ENCODE measurements around the gene MCF2. TPM values are rescaled to one million over a fixed set of nuclear protein-coding genes. Genes with fewer than 3 reads are reported as not detected.

MCF2 gene
- total RNA-seq, 1 experiment from 2014 or later: not detected

- Histone ChIP-seq H3K4me2 (ENCODE audit: low read length) (no peak overlapping the region), H3F3A (ENCODE audit: low read length, unreplicated experiment) (no peaks in the 10 kb centered on the region), H3K9ac (ENCODE audit: low read length) (no peak overlapping the region), H3K9me2 (replicated peaks; ENCODE audit: low read length) (no peaks in the 10 kb centered on the region), H3K27me3 (ENCODE audit: low read length) (no peaks in the 10 kb centered on the region), H3K27ac (ENCODE audit: low read length) (no peak overlapping the region), H3K4me1 (ENCODE audit: insufficient read depth, low read length) (no peaks in the 10 kb centered on the region), H3K79me2 (ENCODE audit: low read length) (no peaks in the 10 kb centered on the region), H2AFZ (ENCODE audit: low read length) (no peak overlapping the region), H3K36me3 (ENCODE audit: low read depth, low read length) (no peaks in the 10 kb centered on the region), H3K9me3 (ENCODE audit: low read length) (no peaks in the 10 kb centered on the region), H3K4me3 (ENCODE audit: low read length) (no peak overlapping the region), H4K20me1 (ENCODE audit: low read length) (no peaks in the 10 kb centered on the region)
- DNase-seq (no peak), ATAC-seq (no peak)
- ChIA-PET POLR2A (ENCODE audit: unreplicated experiment) (no interaction called here), CTCF (no interaction called here)
- no peak for TF ChIP-seq CTCF (conservative IDR thresholded peaks at IDR 0.05; ENCODE audit: low read depth, low read length)
- TF ChIP-seq EZH2phosphoT487 (IDR thresholded peaks at IDR 0.05; ENCODE audit: borderline replicate concordance, low read length): no peak
- TF ChIP-seq EZH2 (IDR thresholded peaks at IDR 0.05; ENCODE audit: low read length, unreplicated experiment): no peak
- no TSS peak for BruUV-seq (replicated peaks)
- intact Hi-C loops (cut with micrococcal nuclease): no loop called here
Measured at GRCh38 chrX:139566981-139567380, 141.0 kb downstream of the MCF2 start.

DNA sequence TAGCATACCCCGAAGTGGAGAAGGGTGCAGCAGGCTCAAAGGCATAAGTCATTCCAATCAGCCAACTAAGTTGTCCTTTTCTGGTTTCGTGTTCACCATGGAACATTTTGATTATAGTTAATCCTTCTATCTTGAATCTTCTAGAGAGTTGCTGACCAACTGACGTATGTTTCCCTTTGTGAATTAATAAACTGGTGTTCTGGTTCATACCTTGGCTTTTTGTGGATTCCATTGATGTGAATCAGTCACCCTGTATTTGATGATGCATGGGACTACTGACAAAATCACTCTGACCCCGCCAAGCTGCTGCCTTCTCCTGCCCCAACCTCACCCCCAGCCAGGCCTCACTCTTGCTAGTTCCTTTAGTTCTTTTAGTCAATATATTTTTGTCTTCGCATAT, 144.7 kb downstream of the MCF2 start:
- Histone ChIP-seq H3F3A (ENCODE audit: low read length, unreplicated experiment) (no peaks in the 10 kb centered on the region), H2AFZ (ENCODE audit: low read length) (no peak overlapping the region), H3K9ac (ENCODE audit: low read length) (no peak overlapping the region), H4K20me1 (ENCODE audit: low read length) (no peaks in the 10 kb centered on the region), H3K27me3 (ENCODE audit: low read length) (no peaks in the 10 kb centered on the region), H3K4me3 (ENCODE audit: low read length) (no peak overlapping the region), H3K27ac (ENCODE audit: low read length) (no peak overlapping the region), H3K9me3 (ENCODE audit: low read length) (no peaks in the 10 kb centered on the region), H3K36me3 (ENCODE audit: low read depth, low read length) (no peaks in the 10 kb centered on the region), H3K4me1 (ENCODE audit: insufficient read depth, low read length) (no peaks in the 10 kb centered on the region), H3K4me2 (ENCODE audit: low read length) (no peak overlapping the region), H3K79me2 (ENCODE audit: low read length) (no peaks in the 10 kb centered on the region), H3K9me2 (replicated peaks; ENCODE audit: low read length) (no peaks in the 10 kb centered on the region)
- DNase-seq (peak; percentile 38), ATAC-seq (no peak)
- ChIA-PET POLR2A (ENCODE audit: unreplicated experiment) (no interaction called here), CTCF (no interaction called here)
- no peak for TF ChIP-seq EZH2phosphoT487 (IDR thresholded peaks at IDR 0.05; ENCODE audit: borderline replicate concordance, low read length)
- TF ChIP-seq EZH2 (IDR thresholded peaks at IDR 0.05; ENCODE audit: low read length, unreplicated experiment): no peak
- TF ChIP-seq CTCF (conservative IDR thresholded peaks at IDR 0.05; ENCODE audit: low read depth, low read length): no peak
- intact Hi-C loops (cut with micrococcal nuclease): no loop called here
- no TSS peak for BruUV-seq (replicated peaks)

GRCh38 chrX:139560221-139560620, 147.7 kb downstream of the MCF2 start:
- Histone ChIP-seq H3K9me3 (ENCODE audit: low read length) (no peaks in the 10 kb centered on the region), H3K4me3 (ENCODE audit: low read length) (no peak overlapping the region), H2AFZ (ENCODE audit: low read length) (no peak overlapping the region), H4K20me1 (ENCODE audit: low read length) (no peaks in the 10 kb centered on the region), H3F3A (ENCODE audit: low read length, unreplicated experiment) (no peaks in the 10 kb centered on the region), H3K36me3 (ENCODE audit: low read depth, low read length) (no peaks in the 10 kb centered on the region), H3K4me1 (ENCODE audit: insufficient read depth, low read length) (no peaks in the 10 kb centered on the region), H3K9ac (ENCODE audit: low read length) (no peak overlapping the region), H3K27me3 (ENCODE audit: low read length) (0 out of 2 replicates have a peak, but pooled peaks cover 4% of the 10 kb centered on the region), H3K79me2 (ENCODE audit: low read length) (no peaks in the 10 kb centered on the region), H3K9me2 (replicated peaks; ENCODE audit: low read length) (no peaks in the 10 kb centered on the region), H3K27ac (ENCODE audit: low read length) (no peak overlapping the region), H3K4me2 (ENCODE audit: low read length) (no peak overlapping the region)
- ChIA-PET POLR2A (ENCODE audit: unreplicated experiment) (no interaction called here), CTCF (no interaction called here)
- no TSS peak for BruUV-seq (replicated peaks)
- intact Hi-C loops (cut with micrococcal nuclease): no loop called here
- DNase-seq: peak; percentile 29
- ATAC-seq: no peak
- no peak for TF ChIP-seq CTCF (conservative IDR thresholded peaks at IDR 0.05; ENCODE audit: low read depth, low read length)
- no peak for TF ChIP-seq EZH2phosphoT487 (IDR thresholded peaks at IDR 0.05; ENCODE audit: borderline replicate concordance, low read length)
- TF ChIP-seq EZH2 (IDR thresholded peaks at IDR 0.05; ENCODE audit: low read length, unreplicated experiment): no peak

All from PC-3 (cell line).